Rectal smooth muscle tissue (tissue), 1 donor: ENCODE results near the gene ELK3.

Experiments used
- H3K27ac ChIP-seq: one replicate; pipeline ENCODE4 v1.7.0; 2013; ENCODE audit warnings: low read depth, low read length, inconsistent platforms
- H3K27me3 ChIP-seq: one replicate; pipeline ENCODE4 v1.7.0; 2013; ENCODE audit warnings: low read length; ENCODE audit not compliant: control insufficient read depth, insufficient read depth
- H3K36me3 ChIP-seq: one replicate; pipeline ENCODE4 v1.7.0; 2013; ENCODE audit warnings: low read length; ENCODE audit not compliant: control insufficient read depth, insufficient read depth
- H3K4me1 ChIP-seq: one replicate; pipeline ENCODE4 v1.7.0; 2013; ENCODE audit warnings: low read length; ENCODE audit not compliant: control insufficient read depth, insufficient read depth
- H3K4me3 ChIP-seq: one replicate; pipeline ENCODE4 v1.7.0; 2013; ENCODE audit warnings: low read length
- H3K9ac ChIP-seq: one replicate; pipeline ENCODE4 v1.7.0; 2013; ENCODE audit warnings: low read length

Gene ELK3

DNA sequence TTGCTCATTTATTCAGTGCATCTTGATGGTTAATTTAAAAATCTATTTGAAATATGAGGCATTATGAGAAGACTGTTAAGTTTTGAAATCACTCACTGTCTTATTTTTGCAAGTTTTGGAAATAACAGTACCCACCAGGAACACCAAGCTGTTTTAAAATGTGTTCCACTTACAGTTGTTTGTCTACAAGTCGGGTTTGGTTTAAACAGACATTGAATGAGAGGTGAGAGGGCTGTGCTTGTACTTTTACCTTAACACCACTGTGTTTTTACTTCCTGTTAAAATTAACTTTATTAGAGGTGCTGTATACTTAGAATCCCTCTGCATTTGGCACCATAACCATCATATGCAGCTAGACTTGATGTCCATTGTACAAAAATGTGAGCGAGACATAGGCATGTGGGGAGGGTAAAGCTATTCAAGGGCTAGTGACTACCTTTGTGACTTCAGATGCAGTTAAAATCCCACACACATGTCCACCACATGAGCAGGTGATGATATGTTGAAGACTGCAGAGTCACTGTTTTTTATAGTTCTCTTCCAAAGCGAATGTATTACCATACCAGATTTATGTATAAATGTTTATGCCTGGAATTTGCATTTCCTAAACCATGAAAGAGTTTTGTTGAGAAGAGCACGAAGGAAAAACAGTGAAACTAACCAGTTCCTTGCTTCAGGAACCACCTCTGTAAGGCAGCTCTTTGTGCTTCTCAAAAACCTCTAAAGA is 12.9 kb downstream of the ELK3 start:
- no peak overlapping the region for H3K9ac ChIP-seq
- peaks cover 5% of the 10 kb centered on the region for H3K4me1 ChIP-seq
- H3K27me3 ChIP-seq, result no peaks in the 10 kb centered on the region
- H3K4me3 ChIP-seq, result no peak overlapping the region
- H3K27ac ChIP-seq, result no peak overlapping the region
- H3K36me3 ChIP-seq, result no peaks in the 10 kb centered on the region

GRCh38 chr12:96208346-96208745 is 14.2 kb downstream of the ELK3 start:
- peaks cover 5% of the 10 kb centered on the region for H3K4me1 ChIP-seq
- no peak overlapping the region for H3K9ac ChIP-seq
- H3K27me3 ChIP-seq, result no peaks in the 10 kb centered on the region
- H3K36me3 ChIP-seq, result no peaks in the 10 kb centered on the region
- H3K27ac ChIP-seq, result no peak overlapping the region
- H3K4me3 ChIP-seq, result no peak overlapping the region

- Histone ChIP-seq H3K27ac (peak overlapping the region; percentile 12), H3K4me3 (no peak overlapping the region), H3K9ac (no peak overlapping the region), H3K4me1 (peaks cover 5% of the 10 kb centered on the region), H3K36me3 (no peaks in the 10 kb centered on the region), H3K27me3 (no peaks in the 10 kb centered on the region)
These were observed 14.8 kb downstream of the ELK3 start for GRCh38 chr12:96208801-96209549.

DNA sequence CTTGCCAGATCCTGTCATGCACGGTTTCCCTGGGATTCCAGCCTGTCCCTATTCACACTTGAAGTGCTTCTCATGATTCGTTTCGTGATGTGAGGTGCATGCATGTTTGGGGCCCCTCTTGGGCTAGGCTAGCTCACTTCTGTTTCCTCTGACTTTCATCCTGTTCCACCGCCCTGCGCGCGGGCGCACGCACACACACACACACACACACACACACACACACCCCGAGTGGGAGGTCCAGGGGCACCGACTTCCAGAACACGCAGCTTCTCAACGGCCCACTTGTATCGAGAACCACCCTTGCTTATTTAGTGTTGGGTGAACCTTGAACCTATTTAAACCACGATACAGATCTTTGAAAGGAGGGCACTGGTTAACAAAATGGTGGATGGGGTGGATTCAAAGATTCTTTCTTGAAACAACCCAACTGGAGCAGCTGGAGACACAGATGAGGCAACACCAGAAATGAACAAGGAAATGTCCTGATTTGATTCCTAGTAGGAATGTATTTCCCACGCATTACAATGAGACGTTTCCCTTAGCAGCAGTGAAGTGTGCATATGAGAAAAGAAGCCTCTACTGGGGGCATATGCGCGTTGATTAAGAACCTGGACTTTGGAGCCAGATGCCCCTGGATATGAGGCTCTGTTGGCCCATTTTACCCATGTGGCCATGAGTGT is 16.3 kb downstream of the ELK3 start:
- no peaks in the 10 kb centered on the region for H3K27me3 ChIP-seq
- H3K27ac ChIP-seq, result peak overlapping the region; percentile 17
- no peak overlapping the region for H3K9ac ChIP-seq
- H3K4me1 ChIP-seq, result peaks cover 7% of the 10 kb centered on the region
- H3K4me3 ChIP-seq, result no peak overlapping the region
- H3K36me3 ChIP-seq, result no peaks in the 10 kb centered on the region

DNA sequence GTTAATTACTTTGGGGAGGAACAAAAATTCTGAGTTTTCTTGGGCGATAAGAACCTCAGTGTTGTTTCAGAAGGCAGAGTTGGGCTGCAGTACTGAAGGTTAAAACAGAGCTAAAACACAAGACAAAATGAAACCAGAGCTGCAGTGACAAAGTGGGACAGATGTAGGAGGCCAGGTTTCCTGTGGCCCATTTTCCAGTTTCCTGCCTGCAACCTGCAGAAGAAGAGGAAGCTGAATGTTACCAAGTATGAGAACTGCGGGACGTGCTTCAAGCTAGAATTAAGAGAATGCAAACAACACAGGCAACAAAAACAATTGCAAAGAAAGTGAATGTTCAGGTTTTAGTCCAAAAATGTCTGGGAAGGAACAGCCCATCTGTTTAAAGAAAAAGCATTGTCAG is 17.8 kb downstream of the ELK3 start:
- Histone ChIP-seq H3K4me1 (peaks cover 7% of the 10 kb centered on the region), H3K27me3 (no peaks in the 10 kb centered on the region), H3K9ac (no peak overlapping the region), H3K27ac (peak overlapping the region; percentile 17), H3K36me3 (peaks cover 3% of the 10 kb centered on the region), H3K4me3 (no peak overlapping the region)

- peak overlapping the region; percentile 17 for H3K27ac ChIP-seq
- no peak overlapping the region for H3K4me3 ChIP-seq
- H3K27me3 ChIP-seq, result no peaks in the 10 kb centered on the region
- peaks cover 7% of the 10 kb centered on the region for H3K4me1 ChIP-seq
- no peak overlapping the region for H3K9ac ChIP-seq
- H3K36me3 ChIP-seq, result peaks cover 3% of the 10 kb centered on the region
These were observed 18.5 kb downstream of the ELK3 start for GRCh38 chr12:96212456-96213375.

DNA sequence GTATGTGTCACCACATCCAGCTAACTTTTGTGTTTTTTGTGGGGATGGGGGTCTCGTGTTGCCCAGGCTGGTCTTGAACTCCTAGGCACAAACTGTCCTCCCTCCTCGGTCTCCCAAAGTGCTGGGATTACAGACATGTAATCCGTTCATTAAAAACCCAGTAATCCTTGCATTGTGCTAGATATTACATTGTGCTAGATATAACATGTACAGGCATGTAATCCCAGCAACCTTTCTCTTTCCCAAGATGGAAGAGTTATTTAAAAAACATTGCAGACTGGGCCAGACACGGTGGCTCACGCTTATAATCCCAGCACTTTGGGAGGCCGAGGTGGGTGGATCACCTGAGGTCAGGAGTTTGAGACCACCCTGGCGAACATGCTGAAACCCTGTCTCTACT is 19.7 kb downstream of the ELK3 start:
- no peaks in the 10 kb centered on the region for H3K27me3 ChIP-seq
- H3K27ac ChIP-seq, result no peak overlapping the region
- H3K9ac ChIP-seq, result no peak overlapping the region
- H3K36me3 ChIP-seq, result peaks cover 3% of the 10 kb centered on the region
- H3K4me3 ChIP-seq, result no peak overlapping the region
- peaks cover 4% of the 10 kb centered on the region for H3K4me1 ChIP-seq

GRCh38 chr12:96215919-96216273 is 21.7 kb downstream of the ELK3 start:
- Histone ChIP-seq H3K4me1 (peaks cover 3% of the 10 kb centered on the region), H3K9ac (peak overlapping the region; percentile 8), H3K27me3 (no peaks in the 10 kb centered on the region), H3K4me3 (no peak overlapping the region), H3K27ac (no peak overlapping the region), H3K36me3 (peaks cover 3% of the 10 kb centered on the region)

- Histone ChIP-seq H3K27ac (no peak overlapping the region), H3K4me3 (no peak overlapping the region), H3K4me1 (peaks cover 7% of the 10 kb centered on the region)
These were observed 25.0 kb downstream of the ELK3 start for GRCh38 chr12:96218989-96219678.

GRCh38 chr12:96219700-96220206 is 25.6 kb downstream of the ELK3 start:
- no peak overlapping the region for H3K27ac ChIP-seq
- no peaks in the 10 kb centered on the region for H3K27me3 ChIP-seq
- no peak overlapping the region for H3K9ac ChIP-seq
- no peak overlapping the region for H3K4me3 ChIP-seq
- peaks cover 13% of the 10 kb centered on the region for H3K4me1 ChIP-seq
- peaks cover 3% of the 10 kb centered on the region for H3K36me3 ChIP-seq

More at GRCh38 chr12:96218989-96219678, 25.0 kb downstream of the ELK3 start:
- peaks cover 3% of the 10 kb centered on the region for H3K36me3 ChIP-seq
- H3K9ac ChIP-seq, result no peak overlapping the region
- no peaks in the 10 kb centered on the region for H3K27me3 ChIP-seq

- no peak overlapping the region for H3K9ac ChIP-seq
- peaks cover 3% of the 10 kb centered on the region for H3K36me3 ChIP-seq
- no peaks in the 10 kb centered on the region for H3K27me3 ChIP-seq
- H3K27ac ChIP-seq, result no peak overlapping the region
- no peak overlapping the region for H3K4me3 ChIP-seq
- H3K4me1 ChIP-seq, result peaks cover 17% of the 10 kb centered on the region
These were observed 26.7 kb downstream of the ELK3 start for GRCh38 chr12:96220902-96221301.
